Neutrophil (primary cell): ENCODE measurements around the gene PDIA4.

Experiments
- H3K27ac ChIP-seq: fragments of 200-600 bp; sonication (generic); 2 replicates; pipeline ENCODE4 v1.5.1; 2016; ENCODE audit warnings: mild to moderate bottlenecking, moderate library complexity
- H3K27me3 ChIP-seq: fragments of 200-600 bp; sonication (generic); 2 replicates; pipeline ENCODE4 v1.6.0; 2016; ENCODE audit warnings: mild to moderate bottlenecking
- H3K36me3 ChIP-seq: fragments of 200-600 bp; sonication (generic); 2 replicates; pipeline ENCODE4 v1.5.1; 2017
- H3K4me1 ChIP-seq, 2 experiments: fragments of 200-600 bp in 1 of 2; sonication (generic) in 1 of 2; 1 replicate in 1 of 2; 2 replicates in 1 of 2; pipeline versions ENCODE4 v1.5.1 to v1.6.1; 2013 to 2016; ENCODE audit warnings: low read depth in 1 of 2, low read length in 1 of 2, mild to moderate bottlenecking in 1 of 2, moderate library complexity in 1 of 2; ENCODE audit not compliant: control insufficient read depth in 1 of 2, insufficient read depth in 1 of 2
- H3K4me3 ChIP-seq, 2 experiments: fragments of 200-600 bp in 1 of 2; sonication (generic) in 1 of 2; 1 replicate in 1 of 2; 2 replicates in 1 of 2; pipeline ENCODE4 v1.5.1; 2013 to 2016; ENCODE audit warnings: low read depth in 1 of 2, low read length in 1 of 2, mild to moderate bottlenecking in 1 of 2, moderate library complexity in 1 of 2
- H3K9me3 ChIP-seq: fragments of 200-600 bp; sonication (generic); 2 replicates; pipeline ENCODE4 v1.5.1; 2016
- TF ChIP-seq, protein P1 (sequence below): fragments of 200-600 bp; sonication (generic); IDR thresholded peaks from 2 replicates; pipeline ENCODE4 v1.5.1; 2016; ENCODE audit warnings: antibody characterized with exemption

Gene PDIA4

GRCh38 chr7:149060156-149060555 lies 31.9 kb upstream of the PDIA4 start:
- TF ChIP-seq, protein P1, sequence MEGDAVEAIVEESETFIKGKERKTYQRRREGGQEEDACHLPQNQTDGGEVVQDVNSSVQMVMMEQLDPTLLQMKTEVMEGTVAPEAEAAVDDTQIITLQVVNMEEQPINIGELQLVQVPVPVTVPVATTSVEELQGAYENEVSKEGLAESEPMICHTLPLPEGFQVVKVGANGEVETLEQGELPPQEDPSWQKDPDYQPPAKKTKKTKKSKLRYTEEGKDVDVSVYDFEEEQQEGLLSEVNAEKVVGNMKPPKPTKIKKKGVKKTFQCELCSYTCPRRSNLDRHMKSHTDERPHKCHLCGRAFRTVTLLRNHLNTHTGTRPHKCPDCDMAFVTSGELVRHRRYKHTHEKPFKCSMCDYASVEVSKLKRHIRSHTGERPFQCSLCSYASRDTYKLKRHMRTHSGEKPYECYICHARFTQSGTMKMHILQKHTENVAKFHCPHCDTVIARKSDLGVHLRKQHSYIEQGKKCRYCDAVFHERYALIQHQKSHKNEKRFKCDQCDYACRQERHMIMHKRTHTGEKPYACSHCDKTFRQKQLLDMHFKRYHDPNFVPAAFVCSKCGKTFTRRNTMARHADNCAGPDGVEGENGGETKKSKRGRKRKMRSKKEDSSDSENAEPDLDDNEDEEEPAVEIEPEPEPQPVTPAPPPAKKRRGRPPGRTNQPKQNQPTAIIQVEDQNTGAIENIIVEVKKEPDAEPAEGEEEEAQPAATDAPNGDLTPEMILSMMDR = no peak
- Histone ChIP-seq H3K4me1 (peaks cover 5 to 8% of the 10 kb centered on the region in 2 experiments), H3K36me3 (no peaks in the 10 kb centered on the region), H3K4me3 (no peak overlapping the region), H3K9me3 (no peaks in the 10 kb centered on the region), H3K27ac (no peak overlapping the region), H3K27me3 (no peaks in the 10 kb centered on the region)

DNA sequence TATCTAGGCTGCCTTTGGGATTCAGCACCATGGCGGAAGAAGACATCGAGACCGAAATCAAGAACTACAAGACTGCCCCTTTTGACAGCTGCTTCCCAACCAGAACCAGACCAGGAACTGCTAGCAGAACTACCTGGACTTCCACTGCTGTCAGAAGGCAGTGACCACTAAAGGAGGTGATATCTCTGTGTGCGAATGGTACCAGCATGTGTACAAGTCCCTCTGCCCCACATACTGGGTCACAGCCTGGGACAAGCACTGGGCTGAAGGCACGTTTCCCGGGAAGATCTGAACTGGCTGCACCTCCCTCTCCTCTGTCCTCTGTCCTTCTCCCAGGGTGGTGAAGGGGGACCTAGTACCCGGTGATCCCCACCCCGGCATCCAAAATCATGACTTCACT lies 25.6 kb upstream of the PDIA4 start:
- no peaks in the 10 kb centered on the region for H3K4me1 ChIP-seq
- H3K27ac ChIP-seq = no peak overlapping the region
- TF ChIP-seq, protein P1 = no peak
- no peaks in the 10 kb centered on the region for H3K36me3 ChIP-seq
- no peak overlapping the region for H3K4me3 ChIP-seq
- no peaks in the 10 kb centered on the region for H3K27me3 ChIP-seq
- H3K9me3 ChIP-seq = no peaks in the 10 kb centered on the region

GRCh38 chr7:149053384-149053783 lies 25.1 kb upstream of the PDIA4 start:
- Histone ChIP-seq H3K9me3 (no peaks in the 10 kb centered on the region), H3K36me3 (no peaks in the 10 kb centered on the region), H3K27ac (no peak overlapping the region), H3K27me3 (no peaks in the 10 kb centered on the region), H3K4me1 (no peaks in the 10 kb centered on the region), H3K4me3 (no peak overlapping the region)
- TF ChIP-seq, protein P1 = no peak

- Histone ChIP-seq H3K36me3 (no peaks in the 10 kb centered on the region), H3K27ac (no peak overlapping the region), H3K27me3 (no peaks in the 10 kb centered on the region), H3K4me3 (no peak overlapping the region), H3K9me3 (no peaks in the 10 kb centered on the region), H3K4me1 (no peaks in the 10 kb centered on the region)
- TF ChIP-seq, protein P1 = no peak
Measured at GRCh38 chr7:149050941-149051340, 22.6 kb upstream of the PDIA4 start.

DNA sequence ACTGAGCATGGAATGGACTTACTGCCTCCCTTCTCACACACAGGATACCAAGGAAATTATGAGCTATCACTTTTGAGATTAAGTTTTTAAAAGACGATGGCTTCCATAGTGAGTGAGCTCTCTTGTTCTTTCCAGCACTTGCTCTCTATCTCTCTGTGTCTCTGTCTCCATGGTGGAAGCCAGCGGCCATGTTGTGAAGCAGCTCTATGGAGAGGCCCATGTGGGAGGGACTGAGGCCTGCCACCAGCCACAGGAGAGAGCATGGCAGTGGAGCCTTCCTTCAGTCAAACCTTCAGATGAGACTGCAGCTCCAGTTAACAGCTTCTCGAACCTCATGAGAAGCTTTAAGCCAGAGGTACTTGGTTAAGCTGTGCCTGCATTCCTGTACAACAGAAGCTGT lies 20.5 kb upstream of the PDIA4 start:
- H3K4me1 ChIP-seq = no peaks in the 10 kb centered on the region
- no peaks in the 10 kb centered on the region for H3K36me3 ChIP-seq
- no peak overlapping the region for H3K27ac ChIP-seq
- H3K4me3 ChIP-seq = no peak overlapping the region
- H3K27me3 ChIP-seq = no peaks in the 10 kb centered on the region
- TF ChIP-seq, protein P1 = no peak
- H3K9me3 ChIP-seq = no peaks in the 10 kb centered on the region

DNA sequence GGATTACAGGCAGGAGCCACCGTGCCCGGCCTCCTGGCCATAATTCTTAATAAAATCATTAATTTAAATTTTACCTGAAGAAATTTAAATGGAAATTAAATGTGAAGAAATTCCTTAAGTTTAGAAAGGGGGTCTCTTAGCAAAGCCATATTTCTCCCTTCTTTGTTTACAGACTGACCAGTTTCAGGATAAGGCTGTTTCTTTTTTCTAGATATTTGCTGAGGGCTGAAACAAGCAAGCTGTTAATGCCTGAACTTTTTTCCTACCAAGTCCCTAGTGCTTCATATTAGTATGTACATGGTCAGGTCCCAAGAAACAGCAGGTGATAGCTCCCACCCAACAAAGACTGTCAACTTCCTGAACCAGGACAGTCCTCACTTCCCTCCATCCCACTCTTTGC lies 18.1 kb upstream of the PDIA4 start:
- no peaks in the 10 kb centered on the region for H3K4me1 ChIP-seq
- no peaks in the 10 kb centered on the region for H3K36me3 ChIP-seq
- TF ChIP-seq, protein P1 = no peak
- no peak overlapping the region for H3K27ac ChIP-seq
- no peaks in the 10 kb centered on the region for H3K27me3 ChIP-seq
- no peaks in the 10 kb centered on the region for H3K9me3 ChIP-seq
- no peak overlapping the region for H3K4me3 ChIP-seq
